ENCODE results near the gene VASH2.

Gene VASH2

GRCh38 chr1:212994926-212995325 is 44.6 kb downstream of the VASH2 start:
- Histone ChIP-seq H3K9me3 (replicated peaks in 1 of 2; ENCODE audit: control insufficient read depth in 2 of 2, insufficient read depth in 1 of 2, low read depth in 1 of 2, low read length in 2 of 2) (no peaks in the 10 kb centered on the region), H4K8ac (ENCODE audit: low read depth, low read length) (no peak overlapping the region), H3K18ac (ENCODE audit: low read length) (no peak overlapping the region), H3K23ac (ENCODE audit: low read depth, low read length, poor library complexity) (no peak overlapping the region), H3K27ac (replicated peaks; ENCODE audit: low read length) (no peak overlapping the region), H2BK15ac (ENCODE audit: low read length) (no peak overlapping the region), H2AFZ (ENCODE audit: low read length) (no peak overlapping the region), H3K14ac (ENCODE audit: low read length) (no peak overlapping the region), H2BK120ac (ENCODE audit: low read depth, low read length) (no peak overlapping the region), H3K4ac (ENCODE audit: low read length) (no peak overlapping the region), H2BK12ac (ENCODE audit: low read length) (no peak overlapping the region), H2AK5ac (ENCODE audit: low read depth, low read length) (no peak overlapping the region), H3K4me2 (ENCODE audit: insufficient read depth, low read length, poor library complexity, severe bottlenecking) (no peak overlapping the region), H3K36me3 (replicated peaks in 1 of 2; ENCODE audit: control insufficient read depth in 2 of 2, insufficient read depth in 2 of 2, low read length in 2 of 2) (peaks cover 10 to 90% of the 10 kb centered on the region in 2 donors), H3K4me1 (ENCODE audit: control insufficient read depth in 2 of 2, insufficient read depth in 1 of 2, low read depth in 1 of 2, low read length in 2 of 2) (no peaks in the 10 kb centered on the region), H3K27me3 (ENCODE audit: control insufficient read depth in 3 of 3, insufficient read depth in 3 of 3, low read depth in 1 of 3, low read length in 3 of 3) (no peaks in the 10 kb centered on the region), H3K9ac (ENCODE audit: low read depth, low read length, poor library complexity) (no peak overlapping the region), H3K79me1 (ENCODE audit: low read depth, low read length) (no peaks in the 10 kb centered on the region), H2BK5ac (ENCODE audit: low read length) (no peak overlapping the region), H4K91ac (ENCODE audit: low read depth, low read length, poor library complexity) (no peak overlapping the region), H3K4me3 (ENCODE audit: low read length in 2 of 2) (no peak overlapping the region)
- WGBS, 2 donors (ENCODE audit: extremely low coverage in 2 of 2, insufficient read length in 2 of 2, insufficient replicate concordance in 1 of 2), result no CpG with 5 or more reads among the region's 3 CpGs
- DNase-seq (ENCODE audit: low spot score), result no peak

GRCh38 chr1:213003256-213003655 is 52.9 kb downstream of the VASH2 start:
- H3K9ac ChIP-seq (ENCODE audit: low read depth, low read length, poor library complexity), result no peak overlapping the region
- no peak overlapping the region for H2BK12ac ChIP-seq (ENCODE audit: low read length)
- no peak overlapping the region for H2AK5ac ChIP-seq (ENCODE audit: low read depth, low read length)
- no peak overlapping the region for H4K8ac ChIP-seq (ENCODE audit: low read depth, low read length)
- peaks cover 8 to 93% of the 10 kb centered on the region in 2 donors for H3K36me3 ChIP-seq (replicated peaks in 1 of 2; ENCODE audit: control insufficient read depth in 2 of 2, insufficient read depth in 2 of 2, low read length in 2 of 2)
- no peak overlapping the region for H3K23ac ChIP-seq (ENCODE audit: low read depth, low read length, poor library complexity)
- no peak overlapping the region for H2BK15ac ChIP-seq (ENCODE audit: low read length)
- H3K18ac ChIP-seq (ENCODE audit: low read length), result no peak overlapping the region
- H3K4me3 ChIP-seq (ENCODE audit: low read length in 2 of 2), result no peak overlapping the region
- no peak overlapping the region for H2BK5ac ChIP-seq (ENCODE audit: low read length)
- no peak overlapping the region for H3K27ac ChIP-seq (replicated peaks; ENCODE audit: low read length)
- H3K14ac ChIP-seq (ENCODE audit: low read length), result no peak overlapping the region
- H3K9me3 ChIP-seq (replicated peaks in 1 of 2; ENCODE audit: control insufficient read depth in 2 of 2, insufficient read depth in 1 of 2, low read depth in 1 of 2, low read length in 2 of 2), result no peaks in the 10 kb centered on the region
- DNase-seq (ENCODE audit: low spot score), result no peak
- WGBS, 2 donors (ENCODE audit: extremely low coverage in 2 of 2, insufficient read length in 2 of 2, insufficient replicate concordance in 1 of 2), result no CpG with 5 or more reads among the region's 3 CpGs
- H3K4ac ChIP-seq (ENCODE audit: low read length), result no peak overlapping the region
- H3K79me1 ChIP-seq (ENCODE audit: low read depth, low read length), result no peaks in the 10 kb centered on the region
- no peak overlapping the region for H2AFZ ChIP-seq (ENCODE audit: low read length)
- no peaks in the 10 kb centered on the region for H3K4me1 ChIP-seq (ENCODE audit: control insufficient read depth in 2 of 2, insufficient read depth in 1 of 2, low read depth in 1 of 2, low read length in 2 of 2)
- H3K4me2 ChIP-seq (ENCODE audit: insufficient read depth, low read length, poor library complexity, severe bottlenecking), result no peak overlapping the region
- no peaks in the 10 kb centered on the region for H3K27me3 ChIP-seq (ENCODE audit: control insufficient read depth in 3 of 3, insufficient read depth in 3 of 3, low read depth in 1 of 3, low read length in 3 of 3)
- no peak overlapping the region for H4K91ac ChIP-seq (ENCODE audit: low read depth, low read length, poor library complexity)
- no peak overlapping the region for H2BK120ac ChIP-seq (ENCODE audit: low read depth, low read length)

- H2BK12ac ChIP-seq (ENCODE audit: low read length), result no peak overlapping the region
- no peak overlapping the region for H3K4me2 ChIP-seq (ENCODE audit: insufficient read depth, low read length, poor library complexity, severe bottlenecking)
- H2BK120ac ChIP-seq (ENCODE audit: low read depth, low read length), result no peak overlapping the region
- no peak overlapping the region for H2BK5ac ChIP-seq (ENCODE audit: low read length)
- peaks cover 4 to 89% of the 10 kb centered on the region in 2 donors for H3K36me3 ChIP-seq (replicated peaks in 1 of 2; ENCODE audit: control insufficient read depth in 2 of 2, insufficient read depth in 2 of 2, low read length in 2 of 2)
- no peak overlapping the region for H3K4ac ChIP-seq (ENCODE audit: low read length)
- H3K27me3 ChIP-seq (ENCODE audit: control insufficient read depth in 3 of 3, insufficient read depth in 3 of 3, low read depth in 1 of 3, low read length in 3 of 3), result no peaks in the 10 kb centered on the region
- no peak overlapping the region for H3K23ac ChIP-seq (ENCODE audit: low read depth, low read length, poor library complexity)
- H3K27ac ChIP-seq (replicated peaks; ENCODE audit: low read length), result no peak overlapping the region
- no peak overlapping the region for H2AK5ac ChIP-seq (ENCODE audit: low read depth, low read length)
- no peak for DNase-seq (ENCODE audit: low spot score)
- no peaks in the 10 kb centered on the region for H3K4me1 ChIP-seq (ENCODE audit: control insufficient read depth in 2 of 2, insufficient read depth in 1 of 2, low read depth in 1 of 2, low read length in 2 of 2)
- no peak overlapping the region for H4K91ac ChIP-seq (ENCODE audit: low read depth, low read length, poor library complexity)
- H3K9me3 ChIP-seq (replicated peaks in 1 of 2; ENCODE audit: control insufficient read depth in 2 of 2, insufficient read depth in 1 of 2, low read depth in 1 of 2, low read length in 2 of 2), result no peaks in the 10 kb centered on the region
- H2AFZ ChIP-seq (ENCODE audit: low read length), result no peak overlapping the region
- WGBS, 2 donors (ENCODE audit: extremely low coverage in 2 of 2, insufficient read length in 2 of 2, insufficient replicate concordance in 1 of 2), result no CpG with 5 or more reads among the region's 2 CpGs
- H3K9ac ChIP-seq (ENCODE audit: low read depth, low read length, poor library complexity), result no peak overlapping the region
- H3K18ac ChIP-seq (ENCODE audit: low read length), result no peak overlapping the region
- H2BK15ac ChIP-seq (ENCODE audit: low read length), result no peak overlapping the region
- H3K14ac ChIP-seq (ENCODE audit: low read length), result no peak overlapping the region
- H3K4me3 ChIP-seq (ENCODE audit: low read length in 2 of 2), result no peak overlapping the region
- no peak overlapping the region for H4K8ac ChIP-seq (ENCODE audit: low read depth, low read length)
- no peaks in the 10 kb centered on the region for H3K79me1 ChIP-seq (ENCODE audit: low read depth, low read length)
These were observed 58.2 kb downstream of the VASH2 start for GRCh38 chr1:213008564-213008963.

- H3K18ac ChIP-seq (ENCODE audit: low read length), result no peak overlapping the region
- H3K4me2 ChIP-seq (ENCODE audit: insufficient read depth, low read length, poor library complexity, severe bottlenecking), result peak overlapping the region; percentile 38
- H3K9ac ChIP-seq (ENCODE audit: low read depth, low read length, poor library complexity), result no peak overlapping the region
- H3K27me3 ChIP-seq (ENCODE audit: control insufficient read depth in 3 of 3, insufficient read depth in 3 of 3, low read depth in 1 of 3, low read length in 3 of 3), result no peaks in the 10 kb centered on the region
- H3K9me3 ChIP-seq (replicated peaks in 1 of 2; ENCODE audit: control insufficient read depth in 2 of 2, insufficient read depth in 1 of 2, low read depth in 1 of 2, low read length in 2 of 2), result no peaks in the 10 kb centered on the region
- DNase-seq (ENCODE audit: low spot score), result peak; percentile 5
- H2BK15ac ChIP-seq (ENCODE audit: low read length), result no peak overlapping the region
- WGBS, 2 donors (ENCODE audit: extremely low coverage in 2 of 2, insufficient read length in 2 of 2, insufficient replicate concordance in 1 of 2), result no CpG with 5 or more reads among the region's 7 CpGs
- H3K23ac ChIP-seq (ENCODE audit: low read depth, low read length, poor library complexity), result no peak overlapping the region
- H3K14ac ChIP-seq (ENCODE audit: low read length), result no peak overlapping the region
- no peak overlapping the region for H3K4ac ChIP-seq (ENCODE audit: low read length)
- peak overlapping the region; percentile 95 for H2AFZ ChIP-seq (ENCODE audit: low read length)
- H3K27ac ChIP-seq (replicated peaks; ENCODE audit: low read length), result no peak overlapping the region
- no peak overlapping the region for H4K8ac ChIP-seq (ENCODE audit: low read depth, low read length)
- H3K36me3 ChIP-seq (replicated peaks in 1 of 2; ENCODE audit: control insufficient read depth in 2 of 2, insufficient read depth in 2 of 2, low read length in 2 of 2), result peaks cover 0 to 29% of the 10 kb centered on the region in 2 donors
- no peaks in the 10 kb centered on the region for H3K79me1 ChIP-seq (ENCODE audit: low read depth, low read length)
- H2BK120ac ChIP-seq (ENCODE audit: low read depth, low read length), result no peak overlapping the region
- no peak overlapping the region for H2AK5ac ChIP-seq (ENCODE audit: low read depth, low read length)
- H3K4me1 ChIP-seq (ENCODE audit: control insufficient read depth in 2 of 2, insufficient read depth in 1 of 2, low read depth in 1 of 2, low read length in 2 of 2), result no peaks in the 10 kb centered on the region
- no peak overlapping the region for H4K91ac ChIP-seq (ENCODE audit: low read depth, low read length, poor library complexity)
- peak overlapping the region; percentile 77 to 99 for H3K4me3 ChIP-seq (ENCODE audit: low read length in 2 of 2)
- no peak overlapping the region for H2BK5ac ChIP-seq (ENCODE audit: low read length)
- H2BK12ac ChIP-seq (ENCODE audit: low read length), result no peak overlapping the region
These were observed 64.3 kb downstream of the VASH2 start for GRCh38 chr1:213014642-213015041.

Data from neuronal stem cell (in vitro differentiated cells).